Limb (tissue), 2 donors: ENCODE data around the gene CARTPT.

Source experiments
- DNase-seq, 2 donors: peaks; one replicate each; pipeline ENCODE4 v3.0.0-alpha.2; 2016; ENCODE audit errors: extremely low spot score in 2 of 2

The CARTPT gene

DNA sequence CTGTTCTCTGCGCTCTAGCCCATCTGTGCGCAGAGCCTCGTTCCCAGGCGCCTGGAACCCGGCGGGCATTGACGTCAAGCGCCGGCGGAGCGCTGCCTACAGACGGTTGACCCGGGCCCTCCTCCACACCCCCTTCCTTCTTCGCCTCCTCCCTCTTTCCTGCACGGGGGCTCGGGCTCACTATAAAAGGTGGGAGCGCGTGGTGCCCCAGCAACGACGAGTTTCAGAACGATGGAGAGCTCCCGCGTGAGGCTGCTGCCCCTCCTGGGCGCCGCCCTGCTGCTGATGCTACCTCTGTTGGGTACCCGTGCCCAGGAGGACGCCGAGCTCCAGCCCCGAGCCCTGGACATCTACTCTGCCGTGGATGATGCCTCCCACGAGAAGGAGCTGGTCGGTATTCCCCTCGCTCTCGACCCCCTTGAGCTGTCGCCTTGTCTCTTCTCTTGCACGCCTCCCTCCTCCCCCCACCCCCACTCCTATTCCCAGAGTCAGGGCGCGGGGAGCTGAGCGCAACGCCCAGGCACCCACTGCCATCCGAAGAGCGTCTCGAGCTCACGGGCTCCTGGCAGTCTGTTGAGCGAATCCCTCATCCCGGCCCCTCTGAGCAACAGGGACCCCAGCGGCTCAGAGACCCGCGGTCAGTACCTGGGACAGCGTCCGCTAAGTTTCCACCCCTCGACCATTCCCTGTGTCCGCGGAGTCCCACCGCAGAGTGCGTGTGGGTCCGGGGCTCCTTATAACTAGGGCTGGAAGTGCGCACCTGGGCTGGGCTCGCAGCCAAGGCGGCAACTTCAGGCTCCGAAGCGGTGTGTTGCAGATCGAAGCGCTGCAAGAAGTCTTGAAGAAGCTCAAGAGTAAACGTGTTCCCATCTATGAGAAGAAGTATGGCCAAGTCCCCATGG, at the start of gene CARTPT:
Gene CARTPT (plus strand): TSS at position 213 of the 902 bp plus-strand sequence. CDS start 19 bp downstream, at position 232.
- peak; percentile 18 to 73 for DNase-seq

- no peak for DNase-seq
These were observed 41.1 kb upstream of the CARTPT start for GRCh38 chr5:71677977-71678376.

- no peak for DNase-seq
These were observed 39.4 kb upstream of the CARTPT start for GRCh38 chr5:71679714-71680113.

DNA sequence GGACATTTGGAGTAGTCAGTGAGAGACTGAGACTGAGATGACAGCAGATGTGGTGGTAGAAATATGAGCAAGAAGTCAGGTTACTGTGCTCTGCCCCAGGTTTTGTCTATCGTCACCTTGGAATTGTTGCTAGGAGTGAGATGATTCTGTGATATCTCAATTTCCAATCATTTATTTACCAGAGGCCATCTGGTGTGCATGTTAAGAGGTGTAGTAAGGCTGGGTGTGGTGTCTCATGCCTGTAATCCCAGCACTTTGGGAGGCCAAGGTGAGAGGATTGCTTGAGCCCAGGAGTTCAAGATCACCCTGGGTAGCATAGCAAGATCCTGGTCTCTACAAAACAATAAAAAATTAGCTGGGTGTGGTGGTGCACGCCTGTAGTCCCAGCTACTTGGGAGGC, 38.6 kb upstream of the CARTPT start:
- no peak for DNase-seq

DNA sequence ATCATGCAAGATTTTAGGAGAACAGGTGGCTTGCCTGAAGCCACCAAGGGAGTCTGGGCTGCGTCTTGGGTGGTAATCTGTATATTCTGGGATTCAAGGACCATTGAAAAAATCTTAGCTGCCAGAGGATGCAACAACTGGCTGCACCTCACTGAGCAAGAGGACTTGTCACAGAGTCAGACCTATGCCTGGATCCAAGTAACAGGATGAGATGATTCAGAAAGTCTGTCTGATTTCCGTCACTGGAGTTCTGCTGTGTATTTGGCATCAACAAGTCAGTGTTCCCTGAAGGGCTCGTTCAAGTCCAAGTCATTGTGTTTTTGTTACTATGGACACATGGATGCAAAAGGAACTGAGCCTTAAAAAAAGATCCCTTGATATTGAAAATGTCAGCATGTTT, 37.8 kb upstream of the CARTPT start:
- DNase-seq, result peak in 1 of 2 donors; percentile 29

GRCh38 chr5:71684309-71684708, 34.8 kb upstream of the CARTPT start:
- no peak for DNase-seq

DNA sequence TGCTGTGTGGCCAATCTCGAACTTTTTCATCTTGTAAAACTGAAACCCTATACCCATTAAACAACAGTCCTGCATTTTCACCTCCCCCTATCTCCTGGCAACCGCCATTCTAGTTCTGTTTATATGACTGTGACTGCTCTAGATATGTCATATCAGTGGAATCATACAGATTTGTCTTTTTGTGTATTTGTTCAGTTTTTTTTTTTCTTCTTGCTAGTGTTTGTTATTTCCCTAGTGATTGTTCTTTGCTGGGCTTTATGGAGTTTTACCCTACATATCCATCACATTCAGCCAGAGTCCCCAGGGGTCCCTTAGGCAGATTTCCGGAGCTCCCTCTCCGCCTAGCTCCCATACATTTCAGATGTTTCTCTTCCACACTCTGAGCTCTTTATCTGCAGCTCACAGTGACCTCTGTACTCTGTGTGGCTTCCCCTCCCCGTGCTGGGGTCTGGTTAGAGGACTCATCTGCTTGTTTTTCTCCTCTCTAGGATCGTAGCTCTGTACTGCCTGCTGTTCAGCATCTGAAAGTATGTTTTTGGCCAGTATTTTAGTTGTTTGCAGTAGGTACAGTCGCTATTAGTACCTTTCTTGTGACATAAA, 25.1 kb upstream of the CARTPT start:
- DNase-seq, result no peak

DNA sequence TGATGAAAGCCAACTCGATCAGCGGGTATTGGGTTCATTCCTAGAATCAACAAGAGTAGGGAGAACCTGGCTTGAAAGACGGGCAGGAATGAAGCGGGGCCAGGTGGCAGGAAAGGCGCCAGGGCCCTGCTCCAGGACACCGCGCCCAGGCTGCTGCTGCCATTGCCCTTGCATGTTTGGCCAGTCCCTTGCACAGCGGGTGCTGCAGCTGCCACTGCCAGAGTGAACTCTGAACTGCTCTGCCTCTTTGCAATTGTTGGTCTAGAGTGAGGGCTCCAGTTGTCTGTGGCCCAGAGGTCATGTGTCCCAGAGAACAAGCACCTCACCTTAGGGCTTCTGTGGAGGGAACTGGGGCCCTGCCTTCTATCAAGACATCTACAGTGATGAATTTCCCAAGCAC, 24.0 kb upstream of the CARTPT start:
- DNase-seq, result no peak

- DNase-seq, result no peak
These were observed 23.5 kb upstream of the CARTPT start for GRCh38 chr5:71695595-71695994.

GRCh38 chr5:71697967-71698366, 21.1 kb upstream of the CARTPT start:
- no peak for DNase-seq

- DNase-seq, result no peak
These were observed 19.8 kb upstream of the CARTPT start for GRCh38 chr5:71699233-71699632.

- DNase-seq, result no peak
These were observed 19.3 kb upstream of the CARTPT start for GRCh38 chr5:71699751-71700150.

DNA sequence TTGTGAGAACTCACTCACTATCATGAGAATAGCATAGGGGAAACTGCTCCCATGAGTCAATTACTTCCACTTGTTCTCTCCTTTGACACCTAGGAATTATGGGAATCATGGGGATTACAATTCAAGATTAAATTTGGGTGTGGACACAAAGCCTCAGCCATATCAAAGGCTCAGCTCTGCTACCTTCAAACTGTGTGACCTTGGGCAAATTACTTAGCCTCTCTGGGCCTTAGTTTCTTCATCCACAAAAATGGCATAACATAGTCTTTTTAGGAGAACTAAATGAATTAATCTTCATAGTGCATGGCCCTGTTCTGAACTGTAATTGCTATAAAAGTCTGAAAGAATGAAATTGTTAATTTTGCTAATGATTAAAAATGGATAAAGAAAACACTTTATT, 18.3 kb upstream of the CARTPT start:
- DNase-seq, result no peak

GRCh38 chr5:71701407-71701806, 17.7 kb upstream of the CARTPT start:
- no peak for DNase-seq

DNA sequence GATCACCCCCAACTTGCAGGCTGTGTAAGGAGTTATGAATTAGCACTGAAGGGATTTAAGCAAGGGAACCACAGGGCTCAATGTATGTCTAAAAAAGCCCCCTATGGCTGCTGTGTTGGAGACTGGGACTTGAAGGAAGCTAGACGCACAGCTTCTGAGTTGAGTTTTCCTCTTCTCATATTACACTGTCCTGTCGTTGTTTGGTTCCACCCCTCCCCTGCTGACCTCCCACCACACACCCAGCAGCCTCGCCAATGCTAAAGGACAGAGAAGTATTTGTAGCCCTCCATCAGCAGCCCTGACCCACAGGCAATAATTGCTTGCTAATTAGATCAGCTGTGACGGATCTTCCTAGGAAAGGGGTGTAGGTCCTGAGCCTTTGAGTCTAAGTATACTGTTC, 15.1 kb upstream of the CARTPT start:
- no peak for DNase-seq

GRCh38 chr5:71705421-71705820, 13.7 kb upstream of the CARTPT start:
- DNase-seq, result no peak

GRCh38 chr5:71706906-71707305, 12.2 kb upstream of the CARTPT start:
- DNase-seq, result no peak

DNA sequence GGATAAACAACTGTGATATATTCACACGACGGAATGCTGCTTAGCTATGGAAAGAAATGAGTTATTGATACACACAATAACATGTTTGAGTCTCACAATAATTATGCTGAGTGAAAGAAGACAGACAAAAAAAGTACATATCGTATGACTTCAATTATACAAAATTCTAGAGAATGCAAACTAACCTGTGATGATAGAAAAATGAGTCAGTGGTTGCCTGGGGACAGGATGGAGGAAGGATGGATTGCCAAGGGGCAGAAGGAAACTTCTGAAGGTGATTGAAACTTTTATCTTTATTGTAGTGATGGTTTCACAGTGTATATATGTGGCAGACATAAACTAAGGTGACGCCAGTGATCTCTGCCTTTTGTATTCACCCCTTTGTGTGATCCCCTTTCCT, 7.5 kb upstream of the CARTPT start:
- no peak for DNase-seq

- DNase-seq, result no peak
These were observed 4.2 kb upstream of the CARTPT start for GRCh38 chr5:71714911-71715310.

GRCh38 chr5:71727978-71728377, 8.9 kb downstream of the CARTPT start:
- DNase-seq, result no peak

- DNase-seq, result no peak
These were observed 11.9 kb downstream of the CARTPT start for GRCh38 chr5:71731015-71731414.

DNA sequence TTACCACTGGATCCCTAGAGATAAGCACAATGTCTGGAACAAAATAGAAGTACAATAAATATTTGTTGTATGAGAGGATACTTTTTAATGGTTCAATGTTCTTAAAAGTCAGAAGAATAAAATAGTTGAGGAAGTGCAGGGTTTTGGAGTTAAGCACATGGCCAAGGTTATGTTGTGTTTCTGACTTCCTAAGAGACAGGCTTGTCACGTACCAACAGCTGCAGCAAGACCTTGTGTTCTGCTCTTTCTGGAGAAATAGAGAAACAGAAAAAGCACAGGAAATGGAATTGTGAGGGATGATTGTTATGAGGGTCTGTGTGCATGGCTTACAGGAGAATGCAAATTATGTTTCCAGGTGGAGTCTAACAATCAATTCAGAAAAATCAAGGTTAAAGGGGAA, 12.9 kb downstream of the CARTPT start:
- DNase-seq, result no peak

GRCh38 chr5:71734141-71734540, 15.1 kb downstream of the CARTPT start:
- DNase-seq, result no peak
